SKM-1 (cell line): ENCODE data around the gene IKZF5.

Source experiments
- DNase-seq: peaks from one replicate; lab custom pipeline; 2025; ENCODE audit not compliant: unreplicated experiment; lab: John Stamatoyannopoulos, UW

IKZF5 gene

DNA sequence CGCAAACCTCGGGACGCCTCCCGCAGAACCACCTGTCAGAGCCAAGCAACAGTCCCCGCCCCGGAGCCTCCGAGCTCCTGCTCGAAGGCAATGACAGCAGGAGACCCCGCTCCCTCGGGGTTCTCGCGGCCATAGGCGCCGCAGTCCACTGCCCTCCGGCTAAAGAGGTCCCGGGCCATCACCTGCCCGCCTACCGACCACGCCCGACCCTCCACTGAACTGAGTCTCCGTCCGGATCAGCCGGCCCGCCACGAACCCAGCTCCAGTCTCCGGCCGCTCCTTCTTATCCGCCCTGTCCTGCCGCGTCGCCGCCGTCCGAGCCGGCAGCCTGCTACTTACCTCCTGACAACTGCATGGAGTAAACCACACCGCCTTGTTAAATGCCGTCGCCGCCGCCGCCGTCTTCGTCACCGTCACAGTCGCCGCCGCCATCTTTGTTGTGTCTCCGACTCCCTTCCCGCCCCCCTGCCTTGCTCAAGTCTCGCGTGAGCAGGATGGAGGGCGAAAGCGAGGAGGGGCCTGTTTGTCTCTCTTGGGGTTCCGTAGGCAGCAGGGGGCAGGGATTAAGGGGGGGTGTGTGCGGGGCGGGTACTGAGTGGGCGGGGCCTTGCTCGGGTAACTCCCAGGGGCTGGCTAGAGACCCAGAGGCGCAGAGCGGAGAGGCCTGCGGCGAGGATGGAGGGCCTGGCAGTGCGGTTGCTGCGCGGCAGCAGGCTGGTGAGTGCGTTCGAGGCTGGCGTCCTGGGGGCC, at the start of gene IKZF5, which contains the start of gene ACADSB:
Gene IKZF5 (minus strand): TSS at position 441 of the 750 bp plus-strand sequence. CDS start 10,170 bp downstream, outside the sequence.
Gene ACADSB (plus strand): TSS at position 652 of the 750 bp plus-strand sequence. CDS start 24 bp downstream, at position 676.
- DNase-seq: peak; percentile 90

- no peak for DNase-seq
Observed at GRCh38 chr10:123057968-123058367, 49.4 kb upstream of the IKZF5 start.

DNA sequence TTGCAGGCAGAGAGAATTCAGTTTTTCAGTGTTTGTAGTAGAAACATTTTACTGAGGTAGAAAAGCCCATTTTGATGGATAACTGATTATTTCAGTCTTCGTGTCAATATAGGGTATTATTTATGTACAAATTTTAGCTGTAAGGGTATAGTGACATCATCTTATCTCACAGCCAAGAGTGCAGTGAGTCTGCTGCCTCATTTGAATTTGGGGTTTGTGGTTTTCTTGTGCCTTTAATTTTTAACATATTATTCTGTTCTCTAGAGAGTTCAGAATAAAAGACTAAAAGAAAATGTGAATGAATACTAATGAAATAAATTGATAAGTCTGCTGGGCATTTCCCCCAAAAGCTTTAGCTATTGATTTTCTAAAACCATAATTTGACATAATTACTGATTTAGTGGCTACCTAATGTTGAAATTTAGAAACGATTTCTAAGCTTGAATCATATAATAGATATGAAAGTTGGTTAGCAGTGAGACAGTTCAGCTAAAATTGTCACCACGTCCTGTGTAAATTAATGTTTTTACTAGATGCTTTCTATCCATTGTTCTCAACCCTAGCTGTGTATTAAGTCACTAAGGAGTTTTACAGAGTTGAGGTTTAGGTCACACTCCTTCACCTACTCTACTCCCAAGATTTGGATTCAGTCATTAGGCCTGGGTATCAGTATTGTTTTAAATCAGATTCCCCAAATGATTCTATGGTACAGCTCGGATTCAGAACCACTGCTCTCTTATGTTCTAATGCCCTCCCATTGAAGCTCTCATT, 37.6 kb upstream of the IKZF5 start:
- DNase-seq: no peak

DNA sequence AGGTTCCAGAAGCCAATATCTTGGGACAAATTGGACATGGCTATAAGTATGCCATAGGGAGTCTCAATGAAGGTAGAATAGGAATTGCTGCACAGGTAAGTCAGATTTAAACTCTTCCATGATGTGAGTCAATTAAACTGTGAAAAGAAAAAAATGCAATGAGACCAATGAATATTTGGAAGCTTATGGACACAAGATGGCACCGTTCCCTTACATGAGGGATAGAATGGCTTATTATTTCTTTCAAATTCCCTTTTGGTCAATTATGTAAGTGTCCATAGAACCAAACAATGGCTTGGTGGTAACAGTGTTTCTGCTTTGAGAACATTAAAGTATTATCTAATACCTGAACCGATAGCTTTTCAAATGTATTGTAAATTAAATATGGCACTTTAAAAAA, 35.8 kb upstream of the IKZF5 start:
- DNase-seq: no peak

DNA sequence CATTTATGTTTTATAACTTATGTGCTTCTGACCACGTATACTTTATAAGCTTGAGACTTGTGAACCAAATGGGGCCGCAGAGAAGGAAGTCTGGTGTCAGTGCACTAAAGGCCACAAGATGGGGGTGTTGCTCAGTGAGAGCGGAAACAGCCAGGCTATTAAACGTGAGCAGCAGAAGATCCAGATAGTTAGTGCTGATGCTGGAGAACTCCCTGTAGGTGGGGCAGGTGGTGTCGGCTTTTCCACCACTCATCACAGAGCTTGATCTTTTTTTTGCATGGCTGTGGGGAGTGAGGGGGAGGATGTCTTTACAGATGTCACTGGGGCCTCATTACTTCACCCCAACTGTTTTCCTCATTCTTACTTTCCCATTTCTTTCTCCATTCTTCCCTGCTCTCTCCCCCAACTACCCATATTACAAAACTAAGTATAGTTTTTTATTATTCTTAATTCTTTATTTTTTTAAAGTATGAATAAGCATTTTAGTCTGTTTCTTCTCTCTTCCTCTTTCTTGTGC, 34.9 kb upstream of the IKZF5 start:
- DNase-seq: peak; percentile 19

DNA sequence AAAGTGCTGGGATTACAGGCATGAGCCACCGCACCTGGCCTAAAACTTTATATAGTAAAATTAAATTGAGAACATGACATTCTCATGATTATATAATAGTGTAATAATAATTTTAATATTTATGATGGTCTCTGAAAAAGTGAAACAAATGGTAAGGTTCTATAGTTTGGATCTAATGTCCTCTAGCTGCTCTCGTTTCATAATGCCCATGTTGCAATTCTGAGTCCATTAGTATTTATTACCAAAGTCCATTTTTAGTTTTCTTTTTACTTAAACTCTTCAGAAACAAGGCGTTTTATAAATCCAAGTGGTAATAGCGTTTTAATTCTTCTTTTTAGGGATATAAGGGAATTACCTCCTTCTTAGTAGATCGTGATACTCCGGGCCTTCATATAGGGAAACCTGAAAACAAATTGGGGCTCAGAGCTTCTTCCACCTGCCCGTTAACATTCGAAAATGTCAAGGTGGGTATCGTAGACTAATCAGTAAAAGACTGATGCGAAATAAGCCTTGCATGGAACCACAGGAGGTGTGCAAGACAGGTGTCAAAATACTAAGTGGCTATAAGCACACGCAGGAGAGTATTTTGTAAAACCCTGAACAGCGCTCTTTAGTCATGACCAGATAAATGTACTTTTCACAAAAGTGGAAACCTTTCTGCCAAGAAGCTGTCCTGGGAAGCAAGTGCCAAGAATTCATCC, 34.3 kb upstream of the IKZF5 start:
- no peak for DNase-seq

DNA sequence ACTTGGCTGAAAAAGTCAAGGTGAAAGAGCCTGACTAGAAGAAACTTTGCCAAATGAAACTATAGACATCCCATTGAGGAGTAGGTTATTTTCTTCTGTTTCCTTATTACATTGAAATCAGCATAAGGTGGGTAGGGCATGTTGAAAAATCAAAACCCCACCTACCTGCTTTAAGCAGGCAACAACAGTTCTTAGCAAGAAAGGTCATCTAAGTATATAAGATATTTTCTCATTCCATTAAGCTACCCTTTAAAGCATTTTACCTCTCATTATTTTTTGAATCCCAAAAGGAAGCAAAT, 31.0 kb upstream of the IKZF5 start:
- DNase-seq: no peak

- DNase-seq: no peak
Observed at GRCh38 chr10:123038782-123039631, 30.4 kb upstream of the IKZF5 start.

- DNase-seq: no peak
Observed at GRCh38 chr10:123035467-123036086, 27.0 kb upstream of the IKZF5 start.

- DNase-seq: no peak
Observed at GRCh38 chr10:123034332-123034731, 25.7 kb upstream of the IKZF5 start.

- DNase-seq: no peak
Observed at GRCh38 chr10:123031124-123031523, 22.5 kb upstream of the IKZF5 start.

DNA sequence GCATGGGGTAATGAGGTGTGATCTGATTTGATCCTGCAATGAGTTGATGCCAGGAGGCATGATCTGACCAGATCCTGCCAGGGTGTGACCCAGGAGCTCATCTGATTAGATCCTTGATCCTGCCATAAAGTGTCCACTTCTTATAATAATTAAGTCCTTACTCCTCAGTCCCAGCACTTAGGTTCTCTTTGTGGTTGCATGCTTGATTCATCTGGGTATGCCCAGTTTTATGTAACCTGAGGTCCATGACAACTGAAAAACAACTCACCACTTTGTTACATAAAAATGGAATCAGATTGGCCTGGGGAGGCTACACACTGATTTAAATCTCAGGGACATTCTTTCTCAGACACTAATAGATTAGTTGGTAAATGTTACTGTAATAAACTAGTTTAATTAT, 19.3 kb upstream of the IKZF5 start:
- no peak for DNase-seq

GRCh38 chr10:123026302-123026701, 17.7 kb upstream of the IKZF5 start:
- DNase-seq: no peak

- no peak for DNase-seq
Observed at GRCh38 chr10:123024540-123024939, 15.9 kb upstream of the IKZF5 start.

GRCh38 chr10:123021517-123021916, 12.9 kb upstream of the IKZF5 start:
- peak; percentile 2 for DNase-seq

DNA sequence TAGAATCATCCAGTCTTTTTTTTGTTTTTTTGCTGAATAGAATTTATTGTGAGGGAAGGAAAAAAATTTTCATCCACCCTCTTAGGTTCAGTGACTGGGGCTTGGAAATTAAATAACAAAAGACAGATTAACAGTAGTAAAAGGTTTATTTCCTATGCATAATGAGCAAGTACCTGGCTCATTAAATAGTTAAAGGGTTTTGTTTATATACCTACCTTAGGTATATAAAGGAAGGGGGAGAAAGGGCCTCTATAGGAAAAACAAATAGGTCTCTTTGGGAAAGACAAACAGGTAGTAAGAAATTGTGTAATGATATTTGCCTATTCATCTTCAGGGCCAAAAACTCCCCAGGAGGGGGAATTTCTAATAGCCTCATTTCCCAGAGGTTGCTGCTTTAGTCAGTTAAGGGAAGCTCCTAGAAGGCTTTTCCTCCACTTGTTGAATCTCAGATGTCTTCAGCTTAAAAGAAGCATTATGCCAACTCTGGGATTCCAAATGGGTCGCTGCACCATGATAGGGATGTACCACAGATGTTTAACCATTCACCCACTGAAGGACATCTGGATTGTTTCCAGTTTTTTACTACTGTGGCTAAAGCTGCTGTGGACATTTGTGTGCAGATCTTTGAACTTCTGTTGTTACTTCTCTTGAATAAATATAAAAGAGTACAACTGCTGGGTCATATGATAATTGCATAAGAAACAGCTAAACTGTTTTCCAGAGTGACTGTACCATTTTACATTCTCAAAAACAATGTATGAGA, 11.5 kb upstream of the IKZF5 start:
- DNase-seq: no peak

DNA sequence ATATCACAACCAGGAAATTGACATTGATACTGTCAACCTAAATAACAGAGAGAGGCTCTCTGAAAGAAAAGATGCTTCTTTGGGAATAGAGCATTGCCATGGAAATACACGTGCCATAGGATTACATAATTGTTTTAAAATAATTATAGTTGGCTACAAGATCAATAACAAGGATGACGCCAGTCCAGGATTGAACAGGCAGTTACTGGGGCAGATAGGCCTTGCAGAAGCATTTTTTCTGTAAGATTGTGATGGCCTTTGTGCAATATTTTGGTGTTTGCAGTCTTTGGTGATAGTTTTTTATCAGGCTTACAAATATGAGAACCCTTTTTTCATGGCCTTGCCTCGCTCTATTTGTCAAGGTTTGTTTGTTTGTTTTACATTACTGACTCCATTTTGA, 10.7 kb upstream of the IKZF5 start:
- no peak for DNase-seq

DNA sequence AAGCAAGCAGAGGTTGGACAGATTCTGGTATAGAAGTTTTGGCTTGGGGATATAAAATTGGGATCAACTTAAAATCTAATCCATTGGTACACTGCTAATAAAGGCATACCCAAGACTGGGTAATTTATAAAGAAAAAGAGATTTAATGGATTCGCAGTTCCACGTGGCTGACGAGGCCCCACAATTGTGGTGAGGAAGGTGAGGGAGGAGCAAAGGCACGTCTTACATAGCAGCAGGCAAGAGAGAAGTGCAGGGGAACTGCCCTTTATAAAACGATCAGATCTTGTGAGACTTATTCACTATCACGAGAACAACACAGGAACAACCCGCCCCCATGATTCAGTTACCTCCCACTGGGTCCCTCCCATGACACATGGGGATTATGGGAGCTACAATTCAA, 9.9 kb upstream of the IKZF5 start:
- no peak for DNase-seq

DNA sequence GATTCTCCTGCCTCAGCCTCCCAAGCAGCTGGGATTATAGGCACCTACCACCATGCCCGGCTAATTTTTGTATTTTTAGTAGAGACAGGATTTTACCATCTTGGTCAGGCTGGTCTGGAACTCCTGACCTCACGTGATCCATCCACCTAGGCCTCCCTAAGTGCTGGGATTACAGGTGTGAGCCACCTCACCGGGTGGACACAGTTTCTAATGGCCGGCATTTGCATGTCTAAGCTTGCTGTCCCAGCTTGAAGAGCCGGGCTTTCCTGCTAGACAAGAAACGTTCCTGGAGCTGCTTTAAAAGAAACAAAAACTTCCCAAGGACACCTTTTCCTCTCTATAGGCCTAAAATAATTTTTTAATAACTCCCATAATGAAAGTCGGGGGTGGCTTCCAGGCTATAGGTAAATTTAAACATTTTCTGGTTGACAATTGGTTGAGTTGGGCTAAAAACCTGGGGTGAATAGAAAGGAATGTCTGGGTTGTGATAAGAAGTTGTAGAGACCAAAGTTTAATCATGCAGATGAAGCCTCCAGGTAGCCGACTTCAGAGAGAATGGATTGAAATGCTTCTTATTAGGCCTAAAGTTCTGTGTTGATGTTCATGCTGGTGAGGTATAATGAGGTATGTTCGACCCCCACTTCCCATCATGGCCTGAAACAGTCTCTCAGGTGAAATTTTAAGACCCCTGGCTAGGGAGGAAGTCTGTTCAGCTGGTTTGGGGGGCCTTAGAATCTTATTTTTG, 9.0 kb upstream of the IKZF5 start:
- DNase-seq: no peak
